ENCODE data around the gene IL6ST.

Gene IL6ST

GRCh38 chr5:56028708-56029107 is 33.9 kb upstream of the IL6ST start:
- TF ChIP-seq CTCF (IDR thresholded peaks at IDR 0.05), result no peak
- Histone ChIP-seq H3K27ac (no peak overlapping the region), H3K27me3 (no peaks in the 10 kb centered on the region), H3K4me1 (no peaks in the 10 kb centered on the region), H3K36me3 (no peaks in the 10 kb centered on the region), H3K4me3 (no peak overlapping the region), H3K9me3 (no peaks in the 10 kb centered on the region)
- DNase-seq, result no peak
- intact Hi-C loops (cut with DNase I; ENCODE audit: low total_unique reads), result no loop called here

GRCh38 chr5:56026863-56027300 is 32.1 kb upstream of the IL6ST start:
- Histone ChIP-seq H3K4me1 (no peaks in the 10 kb centered on the region), H3K27ac (no peak overlapping the region), H3K4me3 (no peak overlapping the region), H3K9me3 (no peaks in the 10 kb centered on the region), H3K36me3 (no peaks in the 10 kb centered on the region), H3K27me3 (no peaks in the 10 kb centered on the region)
- no peak for DNase-seq
- no peak for TF ChIP-seq CTCF (IDR thresholded peaks at IDR 0.05)
- intact Hi-C loops (cut with DNase I; ENCODE audit: low total_unique reads), result no loop called here

GRCh38 chr5:56025151-56025885 is 30.6 kb upstream of the IL6ST start:
- no peaks in the 10 kb centered on the region for H3K27me3 ChIP-seq
- no peaks in the 10 kb centered on the region for H3K36me3 ChIP-seq
- DNase-seq, result no peak
- no peaks in the 10 kb centered on the region for H3K4me1 ChIP-seq
- no peak overlapping the region for H3K27ac ChIP-seq
- intact Hi-C loops (cut with DNase I; ENCODE audit: low total_unique reads), result no loop called here
- no peaks in the 10 kb centered on the region for H3K9me3 ChIP-seq
- H3K4me3 ChIP-seq, result no peak overlapping the region
- no peak for TF ChIP-seq CTCF (IDR thresholded peaks at IDR 0.05)

GRCh38 chr5:56024810-56025150 is 30.0 kb upstream of the IL6ST start:
- DNase-seq, result no peak
- H3K27me3 ChIP-seq, result no peaks in the 10 kb centered on the region
- H3K4me1 ChIP-seq, result no peaks in the 10 kb centered on the region
- H3K9me3 ChIP-seq, result no peaks in the 10 kb centered on the region
- no peak overlapping the region for H3K27ac ChIP-seq
- no peak for TF ChIP-seq CTCF (IDR thresholded peaks at IDR 0.05)
- intact Hi-C loops (cut with DNase I; ENCODE audit: low total_unique reads), result no loop called here
- no peak overlapping the region for H3K4me3 ChIP-seq
- no peaks in the 10 kb centered on the region for H3K36me3 ChIP-seq

DNA sequence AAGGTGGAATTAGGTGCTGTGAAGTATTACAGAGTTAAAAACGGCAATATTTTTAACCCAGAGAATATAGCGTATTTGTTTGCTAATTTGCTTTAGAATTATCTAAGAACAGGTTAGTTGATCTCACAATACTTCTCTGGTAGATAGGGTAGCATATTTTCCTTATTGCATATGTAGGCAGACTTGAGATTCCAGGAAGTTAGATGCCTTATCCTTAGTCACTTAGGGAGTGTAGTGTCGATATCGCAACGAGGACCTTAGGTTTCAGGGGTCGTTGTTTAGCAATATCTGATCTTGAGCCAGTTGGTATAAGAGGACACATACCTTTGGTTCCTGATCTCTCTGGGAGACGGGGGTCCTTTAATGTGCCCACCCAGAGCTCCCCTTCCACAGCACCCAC is 28.5 kb upstream of the IL6ST start:
- no peaks in the 10 kb centered on the region for H3K9me3 ChIP-seq
- no peak for DNase-seq
- intact Hi-C loops (cut with DNase I; ENCODE audit: low total_unique reads), result no loop called here
- no peak for TF ChIP-seq CTCF (IDR thresholded peaks at IDR 0.05)
- no peak overlapping the region for H3K4me3 ChIP-seq
- H3K4me1 ChIP-seq, result no peaks in the 10 kb centered on the region
- H3K36me3 ChIP-seq, result no peaks in the 10 kb centered on the region
- H3K27me3 ChIP-seq, result no peaks in the 10 kb centered on the region
- no peak overlapping the region for H3K27ac ChIP-seq
